ENCODE data around the gene NUMB. TPM values are rescaled to one million over a fixed set of nuclear protein-coding genes. Genes with fewer than 3 reads are reported as not detected.

Gene NUMB
- total RNA-seq, 1 experiment from 2014 or later = 42.0 TPM

GRCh38 chr14:73393375-73393774 lies 65.0 kb downstream of the NUMB start:
- H3K9me3 Mint-ChIP-seq = no peaks in the 10 kb centered on the region
- no peak overlapping the region for H3K4me3 Mint-ChIP-seq
- DNase-seq (ENCODE audit: low spot score) (no peak), ATAC-seq (no peak)
- peaks cover 6% of the 10 kb centered on the region for H3K4me1 Mint-ChIP-seq
- no peaks in the 10 kb centered on the region for H3K36me3 Mint-ChIP-seq
- TF ChIP-seq SMAD4 (CRISPR knock-in tag; IDR thresholded peaks at IDR 0.05) (no peak), ZNF121 (CRISPR knock-in tag; IDR thresholded peaks at IDR 0.05) (no peak), TP53 (CRISPR knock-in tag; IDR thresholded peaks at IDR 0.05) (no peak), ZNF219 (CRISPR knock-in tag; IDR thresholded peaks at IDR 0.05; ENCODE audit: borderline replicate concordance) (no peak), RORB (CRISPR knock-in tag; IDR thresholded peaks at IDR 0.05) (no peak), IRF1 (CRISPR knock-in tag; IDR thresholded peaks at IDR 0.05) (no peak), ATF3 (CRISPR knock-in tag; conservative IDR thresholded peaks at IDR 0.05) (no peak), ATF2 (CRISPR knock-in tag; IDR thresholded peaks at IDR 0.05; ENCODE audit: borderline replicate concordance, low read depth) (no peak), NR2C2 (CRISPR knock-in tag; IDR thresholded peaks at IDR 0.05) (no peak), HMGXB4 (CRISPR knock-in tag; IDR thresholded peaks at IDR 0.05) (no peak), FOXJ3 (CRISPR knock-in tag; IDR thresholded peaks at IDR 0.05; ENCODE audit: borderline replicate concordance) (no peak), NR3C1 (CRISPR knock-in tag; conservative IDR thresholded peaks at IDR 0.05; ENCODE audit: low read depth) (no peak), ATF1 (CRISPR knock-in tag; IDR thresholded peaks at IDR 0.05) (no peak)
- ChIA-PET CTCF (interaction anchor here (1.9 kb wide), 1 partner anchor 98 kb away, joined by 7 read pairs; no protein-coding TSS in a partner anchor), POLR2A (no interaction called here)
- no peaks in the 10 kb centered on the region for H3K27me3 Mint-ChIP-seq (ENCODE audit: low read depth)
- no peak overlapping the region for H3K27ac Mint-ChIP-seq

- no peaks in the 10 kb centered on the region for H3K9me3 Mint-ChIP-seq
- POLR2A ChIA-PET = no interaction called here
- CTCF ChIA-PET = interaction anchor here (0.9 to 1.9 kb wide), 2 partner anchors 19 to 97 kb away, joined by 3 to 7 read pairs; no protein-coding TSS in a partner anchor
- peaks cover under 1% of the 10 kb centered on the region for H3K4me1 Mint-ChIP-seq
- no peaks in the 10 kb centered on the region for H3K36me3 Mint-ChIP-seq
- no peak overlapping the region for H3K4me3 Mint-ChIP-seq
- H3K27ac Mint-ChIP-seq = no peak overlapping the region
- DNase-seq (ENCODE audit: low spot score) (no peak), ATAC-seq (no peak)
- no peaks in the 10 kb centered on the region for H3K27me3 Mint-ChIP-seq (ENCODE audit: low read depth)
- TF ChIP-seq IRF1 (CRISPR knock-in tag; IDR thresholded peaks at IDR 0.05) = no peak
- TF ChIP-seq CREB1 (CRISPR knock-in tag; IDR thresholded peaks at IDR 0.05) = no peak
- TF ChIP-seq ZNF425 (CRISPR knock-in tag; conservative IDR thresholded peaks at IDR 0.05) = no peak
- TF ChIP-seq TEAD1 (CRISPR knock-in tag; IDR thresholded peaks at IDR 0.05) = no peak
- no peak for TF ChIP-seq FOXP4 (CRISPR knock-in tag; IDR thresholded peaks at IDR 0.05)
- TF ChIP-seq OVOL2 (CRISPR knock-in tag; IDR thresholded peaks at IDR 0.05; ENCODE audit: borderline replicate concordance) = no peak
- TF ChIP-seq CTCF (IDR thresholded peaks at IDR 0.05) = no peak
- TF ChIP-seq JAZF1 (CRISPR knock-in tag; IDR thresholded peaks at IDR 0.05) = no peak
- TF ChIP-seq ELF4 (CRISPR knock-in tag; IDR thresholded peaks at IDR 0.05; ENCODE audit: low read depth) = no peak
These were observed 65.8 kb downstream of the NUMB start for GRCh38 chr14:73392329-73393257.

Measured in WTC11 (cell line).